ENCODE measurements around the gene PCSK1.

The PCSK1 gene

GRCh38 chr5:96433066-96433447 lies at the start of gene PCSK1:
PCSK1 (minus strand) TSS chr5:96433248; CDS start chr5:96433042, 206 bp downstream.
- no peak for DNase-seq

- DNase-seq, result no peak
Measured at GRCh38 chr5:96481867-96482266, 48.8 kb upstream of the PCSK1 start.

- no peak for DNase-seq
Measured at GRCh38 chr5:96481009-96481786, 48.1 kb upstream of the PCSK1 start.

GRCh38 chr5:96478983-96479382 lies 45.9 kb upstream of the PCSK1 start:
- DNase-seq, result no peak

- no peak for DNase-seq
Measured at GRCh38 chr5:96476654-96477053, 43.6 kb upstream of the PCSK1 start.

GRCh38 chr5:96474073-96474472 lies 41.0 kb upstream of the PCSK1 start:
- no peak for DNase-seq

GRCh38 chr5:96473155-96473554 lies 40.1 kb upstream of the PCSK1 start:
- DNase-seq, result no peak

GRCh38 chr5:96470785-96471184 lies 37.7 kb upstream of the PCSK1 start:
- no peak for DNase-seq

- DNase-seq, result no peak
Measured at GRCh38 chr5:96468956-96469355, 35.9 kb upstream of the PCSK1 start.

GRCh38 chr5:96463091-96463490 lies 30.0 kb upstream of the PCSK1 start:
- DNase-seq, result no peak

GRCh38 chr5:96459313-96460121 lies 26.5 kb upstream of the PCSK1 start:
- DNase-seq, result no peak

GRCh38 chr5:96458176-96458575 lies 25.1 kb upstream of the PCSK1 start:
- DNase-seq, result no peak

GRCh38 chr5:96455789-96456188 lies 22.7 kb upstream of the PCSK1 start:
- DNase-seq, result no peak

- no peak for DNase-seq
Measured at GRCh38 chr5:96453394-96453793, 20.3 kb upstream of the PCSK1 start.

GRCh38 chr5:96447949-96448348 lies 14.9 kb upstream of the PCSK1 start:
- DNase-seq, result no peak

- no peak for DNase-seq
Measured at GRCh38 chr5:96440185-96440538, 7.1 kb upstream of the PCSK1 start.

- no peak for DNase-seq
Measured at GRCh38 chr5:96439477-96440184, 6.6 kb upstream of the PCSK1 start.

GRCh38 chr5:96434201-96434645 lies 1.2 kb upstream of the PCSK1 start:
- peak; percentile 53 for DNase-seq

GRCh38 chr5:96432216-96433065 lies 607 bp downstream of the PCSK1 start:
- no peak for DNase-seq

- no peak for DNase-seq
Measured at GRCh38 chr5:96431376-96432187, 1.5 kb downstream of the PCSK1 start.

GRCh38 chr5:96427824-96428223 lies 5.2 kb downstream of the PCSK1 start:
- DNase-seq, result no peak

GRCh38 chr5:96426831-96427230 lies 6.2 kb downstream of the PCSK1 start:
- no peak for DNase-seq
